Parathyroid adenoma (tissue), 2 donors: ENCODE results near the gene COQ3.

Experiments
- H2AFZ ChIP-seq: fragments of 300-600 bp; sonication (generic); one replicate; pipeline ENCODE4 v1.7.0; 2017; ENCODE audit warnings: antibody characterized with exemption, mild to moderate bottlenecking
- H3K27ac ChIP-seq: fragments of 300-600 bp; sonication (generic); one replicate; pipeline ENCODE4 v1.7.0; 2017
- H3K27me3 ChIP-seq: fragments of 300-600 bp; sonication (generic); one replicate; pipeline ENCODE4 v1.7.0; 2017; ENCODE audit warnings: low read length; ENCODE audit not compliant: control insufficient read depth, insufficient read depth
- H3K36me3 ChIP-seq: fragments of 300-600 bp; sonication (generic); one replicate; pipeline ENCODE4 v1.7.0; 2017; ENCODE audit warnings: low read length; ENCODE audit not compliant: control insufficient read depth, insufficient read depth
- H3K4me1 ChIP-seq: fragments of 300-600 bp; sonication (generic); one replicate; pipeline ENCODE4 v1.7.0; 2017; ENCODE audit warnings: control low read depth
- H3K4me2 ChIP-seq: fragments of 300-600 bp; sonication (generic); one replicate; pipeline ENCODE4 v1.7.0; 2017; ENCODE audit warnings: low read length
- H3K4me3 ChIP-seq: fragments of 300-600 bp; sonication (generic); one replicate; pipeline ENCODE4 v1.7.0; 2017; ENCODE audit warnings: low read depth, low read length
- H3K79me2 ChIP-seq: fragments of 300-600 bp; sonication (generic); one replicate; pipeline ENCODE4 v1.7.0; 2017; ENCODE audit warnings: control low read depth
- H3K9ac ChIP-seq: fragments of 300-600 bp; sonication (generic); one replicate; pipeline ENCODE4 v1.7.0; 2017; ENCODE audit warnings: mild to moderate bottlenecking
- H3K9me3 ChIP-seq: fragments of 300-600 bp; sonication (generic); one replicate; pipeline ENCODE4 v1.7.0; 2017; ENCODE audit warnings: low read length; ENCODE audit not compliant: control insufficient read depth
- CTCF ChIP-seq: fragments of 300-600 bp; sonication (generic); IDR thresholded peaks from one replicate; pipeline ENCODE4 v1.7.0; 2017; ENCODE audit warnings: antibody characterized with exemption, mild to moderate bottlenecking
- donor health status: primary hyperparathyroidism.

The COQ3 gene

GRCh38 chr6:99427988-99428387 lies 34.0 kb upstream of the COQ3 start:
- H3K4me2 ChIP-seq, result no peak overlapping the region
- H3K4me3 ChIP-seq, result no peak overlapping the region
- peaks cover 14% of the 10 kb centered on the region for H3K79me2 ChIP-seq
- no peaks in the 10 kb centered on the region for H3K36me3 ChIP-seq
- H3K4me1 ChIP-seq, result peaks cover 25% of the 10 kb centered on the region
- TF ChIP-seq CTCF, result no peak
- no peaks in the 10 kb centered on the region for H3K9me3 ChIP-seq
- H2AFZ ChIP-seq, result no peak overlapping the region
- H3K27ac ChIP-seq, result no peak overlapping the region
- no peak overlapping the region for H3K9ac ChIP-seq
- no peaks in the 10 kb centered on the region for H3K27me3 ChIP-seq

- Histone ChIP-seq H3K9ac (peak overlapping the region; percentile 87), H2AFZ (peak overlapping the region; percentile 99), H3K4me1 (peaks cover 24% of the 10 kb centered on the region), H3K9me3 (no peaks in the 10 kb centered on the region), H3K36me3 (no peaks in the 10 kb centered on the region), H3K27ac (peak overlapping the region; percentile 95), H3K4me3 (peak overlapping the region; percentile 97), H3K27me3 (no peaks in the 10 kb centered on the region), H3K4me2 (peak overlapping the region; percentile 83), H3K79me2 (peaks cover 28% of the 10 kb centered on the region)
- no peak for TF ChIP-seq CTCF
Observed at GRCh38 chr6:99426451-99426757, 32.4 kb upstream of the COQ3 start.

DNA sequence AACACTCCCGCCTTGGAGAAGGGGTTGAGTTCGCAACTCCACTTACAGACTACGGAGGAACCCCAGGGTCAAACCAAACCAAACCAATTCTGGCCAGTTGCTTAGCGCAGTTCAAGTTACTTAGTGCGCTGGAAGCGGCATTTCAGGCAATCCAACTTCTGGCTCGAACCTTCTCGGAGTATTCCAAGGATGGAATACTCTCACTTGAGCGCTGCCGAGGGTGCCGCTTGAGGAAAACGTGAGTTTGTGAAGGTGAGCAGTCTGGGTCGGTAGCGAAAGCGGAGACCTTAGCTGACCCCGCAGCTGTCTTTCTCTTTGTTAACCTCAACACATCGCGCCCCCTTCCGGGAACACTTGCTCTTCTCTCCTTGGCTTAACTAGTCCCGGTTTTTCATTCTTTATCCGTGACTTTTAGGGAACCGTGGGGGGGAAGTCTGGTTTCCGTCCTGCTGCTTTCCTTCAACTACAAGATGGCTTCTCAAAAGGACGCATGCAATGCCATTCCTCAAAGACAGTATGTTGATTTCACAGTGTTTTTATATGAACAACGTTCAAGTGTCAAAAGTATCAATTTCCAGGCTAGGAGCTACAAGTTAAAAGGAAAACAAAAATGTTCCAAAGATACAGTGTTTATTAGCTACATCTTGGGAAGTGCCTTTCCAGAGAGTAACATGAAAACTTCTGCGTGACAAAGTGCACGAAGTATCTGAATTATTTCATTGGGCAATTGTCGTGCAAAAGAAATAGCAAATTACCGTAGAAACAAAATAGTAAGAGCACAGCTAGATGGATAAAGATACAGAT lies 31.9 kb upstream of the COQ3 start:
- H3K27me3 ChIP-seq, result no peaks in the 10 kb centered on the region
- no peaks in the 10 kb centered on the region for H3K9me3 ChIP-seq
- peak overlapping the region; percentile 97 for H3K4me3 ChIP-seq
- H3K27ac ChIP-seq, result peak overlapping the region; percentile 95
- H3K9ac ChIP-seq, result peak overlapping the region; percentile 87
- H3K79me2 ChIP-seq, result peaks cover 33% of the 10 kb centered on the region
- H2AFZ ChIP-seq, result peak overlapping the region; percentile 99
- H3K4me2 ChIP-seq, result peak overlapping the region; percentile 83
- H3K4me1 ChIP-seq, result peaks cover 28% of the 10 kb centered on the region
- TF ChIP-seq CTCF, result peak; percentile 47
- no peaks in the 10 kb centered on the region for H3K36me3 ChIP-seq

GRCh38 chr6:99424761-99425646 lies 31.0 kb upstream of the COQ3 start, which contains the start of gene PNISR:
Gene PNISR (minus strand): TSS chr6:99425308. CDS start chr6:99414659, 10,649 bp downstream.
- Histone ChIP-seq H3K9ac (peak within 1 kb of the TSS; percentile 87), H3K4me3 (peak within 1 kb of the TSS; percentile 97), H3K4me1 (peaks cover 28% of the 10 kb centered on the region), H2AFZ (peak within 1 kb of the TSS; percentile 99), H3K27me3 (no peaks in the 10 kb centered on the region), H3K79me2 (peaks cover 36% of the 10 kb centered on the region), H3K9me3 (no peaks in the 10 kb centered on the region), H3K4me2 (peak within 1 kb of the TSS; percentile 83), H3K36me3 (no peaks in the 10 kb centered on the region), H3K27ac (peak within 1 kb of the TSS; percentile 95)
- no peak for TF ChIP-seq CTCF
